K562 (cell line): Measurements from ENCODE around the gene ZP1. TPM values are rescaled to one million over a fixed set of nuclear protein-coding genes. Genes with fewer than 3 reads are reported as not detected.

Experiments
- ATF6 ChIP-seq: sonication (generic); formaldehyde crosslinking; IDR thresholded peaks from 2 replicates; pipeline ENCODE4 v1.4.0; 2020; ENCODE audit warnings: mild to moderate bottlenecking, missing genetic modification reagents
- BCOR ChIP-seq: fragments of 450-650 bp; IDR thresholded peaks from 2 replicates; pipeline ENCODE4 v1.6.1; 2016
- CC2D1A ChIP-seq: fragments of 450-650 bp; IDR thresholded peaks from 2 replicates; pipeline ENCODE4 v1.6.1; 2017; ENCODE audit warnings: mild to moderate bottlenecking
- CHD1 ChIP-seq: fragments of 200-600 bp; sonication (generic); IDR thresholded peaks from one replicate; pipeline ENCODE4 v1.6.1; 2012; ENCODE audit warnings: mild to moderate bottlenecking, moderate library complexity, low read length, inconsistent platforms
- DIDO1 ChIP-seq: fragments of 450-650 bp; IDR thresholded peaks from 2 replicates; pipeline ENCODE4 v1.6.1; 2016; ENCODE audit warnings: low read depth, missing biosample characterization, missing genetic modification characterization
- FOXA1 ChIP-seq: fragments of 450-650 bp; IDR thresholded peaks from 2 replicates; pipeline ENCODE4 v1.6.1; 2016; ENCODE audit warnings: mild to moderate bottlenecking, borderline replicate concordance
- FOXJ2 ChIP-seq: fragments of 200-800 bp; sonication (Bioruptor generic); IDR thresholded peaks from 2 replicates; pipeline ENCODE4 v1.6.1; 2016; ENCODE audit warnings: missing genetic modification characterization, missing compliant biosample characterization
- HBP1 ChIP-seq: fragments of 450-650 bp; formaldehyde crosslinking; IDR thresholded peaks from 2 replicates; pipeline ENCODE4 v1.4.0; 2022; ENCODE audit warnings: missing genetic modification characterization
- NR2C2 ChIP-seq, 2 experiments: fragments of 200-800 bp in 1 of 2; sonication (Bioruptor generic) in 1 of 2; sonication (generic) in 1 of 2; formaldehyde crosslinking in 1 of 2; IDR thresholded peaks; 2 replicates each; pipeline versions ENCODE4 v1.6.1 to v1.8.0; 2016 to 2022; ENCODE audit warnings: mild to moderate bottlenecking in 1 of 2, missing compliant biosample characterization in 1 of 2, missing genetic modification characterization in 1 of 2, missing genetic modification reagents in 1 of 2
- NR4A1 ChIP-seq, 2 experiments: fragments of 250-450 bp in 1 of 2; fragments of 450-650 bp in 1 of 2; sonication (Bioruptor Pico) in 1 of 2; IDR thresholded peaks; 2 replicates each; pipeline versions ENCODE4 v1.4.0 to v1.6.1; 2016 to 2020; ENCODE audit warnings: mild to moderate bottlenecking in 2 of 2, missing compliant biosample characterization in 1 of 2, missing genetic modification characterization in 1 of 2, moderate library complexity in 1 of 2
- NRF1 ChIP-seq, 2 experiments: fragments of 450-650 bp; IDR thresholded peaks in 1 of 2; conservative IDR thresholded peaks in 1 of 2; 2 replicates each; pipeline ENCODE4 v1.6.1; 2014; ENCODE audit warnings: mild to moderate bottlenecking in 2 of 2
- RBBP5 ChIP-seq: fragments of 200-600 bp; sonication (generic); IDR thresholded peaks from 2 replicates; pipeline ENCODE4 v1.6.1; 2012; ENCODE audit warnings: borderline replicate concordance, mild to moderate bottlenecking, low read length, control low read depth, inconsistent platforms; ENCODE audit not compliant: insufficient read depth, poor library complexity, severe bottlenecking
- RFX1 ChIP-seq: fragments of 450-650 bp; IDR thresholded peaks from 2 replicates; pipeline ENCODE4 v1.6.1; 2016; ENCODE audit warnings: mild to moderate bottlenecking, moderate library complexity
- SOX6 ChIP-seq: fragments of 450-650 bp; IDR thresholded peaks from 2 replicates; pipeline ENCODE4 v1.6.1; 2014; ENCODE audit warnings: mild to moderate bottlenecking
- TCF3 ChIP-seq: sonication (generic); formaldehyde crosslinking; IDR thresholded peaks from 2 replicates; pipeline ENCODE4 v1.4.0; 2020; ENCODE audit warnings: mild to moderate bottlenecking, missing genetic modification reagents
- USF2 ChIP-seq: sonication (generic); formaldehyde crosslinking; IDR thresholded peaks from 2 replicates; pipeline ENCODE4 v1.5.0; 2020; ENCODE audit warnings: missing genetic modification reagents
- ZNF583 ChIP-seq: fragments of 250-450 bp; sonication (Bioruptor Pico); IDR thresholded peaks from 2 replicates; pipeline ENCODE4 v1.4.0; 2020
- ZNF592 ChIP-seq: fragments of 450-650 bp; IDR thresholded peaks from 2 replicates; pipeline ENCODE4 v1.6.1; 2017; ENCODE audit warnings: antibody characterized with exemption, mild to moderate bottlenecking
- polyA plus RNA-seq, 8 experiments: library from polyadenylated mRNA; depleted of rRNA in 4 of 8; stranded (reverse) in 5 of 8; unstranded in 3 of 8; fragments of >200 nt; fragmentation: Nextera tagmentation in 2 of 8; fragmentation: Illumina TruSeq in 1 of 8; extraction: Ambion mirVana in 2 of 8; extraction: Trizol in 1 of 8; gene quantifications; 2 replicates each; pipeline versions ENCODE4 v1.2.1 to v1.2.3, GENCODE V29; 2011 to 2014; ENCODE audit warnings: inconsistent platforms in 1 of 8, missing spikeins in 1 of 8
- total RNA-seq, 7 experiments: library from RNA; depleted of rRNA in 6 of 7; stranded (reverse); fragments of >200 nt in 6 of 7; fragmentation: Illumina TruSeq in 2 of 7; extraction: Trizol in 2 of 7; gene quantifications; 2 replicates each; pipeline versions ENCODE4 v1.2.1 to v1.2.3, GENCODE V29; 2011 to 2021; ENCODE audit warnings: low replicate concordance in 1 of 7

ZP1 gene
- total and polyA plus RNA-seq, 9 of the 15 experiments (the other 6 are each of a cell fraction or from before 2014, with no cell fraction given), result 0.11 to 0.15 TPM; not detected in 7

GRCh38 chr11:60841797-60842667 lies 25.3 kb upstream of the ZP1 start, which contains the start of gene CCDC86 (continued):
- peak; percentile 60 for TF ChIP-seq ZNF592
- TF ChIP-seq BCOR, result peak; percentile 71
- TF ChIP-seq NR2C2 (CRISPR knock-in tag; IDR thresholded peaks at IDR 0.05), result no peak
- peak; percentile 63; the same call in 1 of the 2 replicates for TF ChIP-seq NR2C2 (tag; IDR thresholded peaks at IDR 0.05)
- TF ChIP-seq RBBP5, result peak; percentile 98
- peak; percentile 95 to 96 for TF ChIP-seq NRF1 (conservative IDR thresholded peaks at IDR 0.05 in 1 of 2, IDR thresholded peaks at IDR 0.05 in 1 of 2)
- TF ChIP-seq FOXJ2 (tag), result peak; percentile 75; the same call in 1 of the 2 replicates
- peak; percentile 28 for TF ChIP-seq CHD1
- peak; percentile 92 for TF ChIP-seq NR4A1 (CRISPR knock-in tag; IDR thresholded peaks at IDR 0.05)
- TF ChIP-seq NR4A1 (tag; IDR thresholded peaks at IDR 0.05), result no peak
- TF ChIP-seq ATF6 (CRISPR knock-in tag), result peak; percentile 94
- 0 out of 2 replicates have a peak, but pooled peaks have one; percentile 56 for TF ChIP-seq SOX6
- TF ChIP-seq RFX1, result peak; percentile 57
- peak; percentile 65 for TF ChIP-seq USF2 (CRISPR knock-in tag)
- no peak for TF ChIP-seq FOXA1
- TF ChIP-seq ZNF583, result 0 out of 2 replicates have a peak, but pooled peaks have one; percentile 37
- peak; percentile 100 for TF ChIP-seq DIDO1 (tag)
- TF ChIP-seq CC2D1A, result no peak
- TF ChIP-seq HBP1, result 0 out of 2 replicates have a peak, but pooled peaks have one; percentile 71
- TF ChIP-seq TCF3 (CRISPR knock-in tag), result peak; percentile 34
